Suppressor macrophage (primary cell): ENCODE data around the gene CIBAR2.

Source experiments
- DNase-seq, 4 experiments: peaks; one replicate each; pipeline ENCODE4 v3.0.0-alpha.2; 2020 to 2022

Gene CIBAR2

GRCh38 chr16:85101956-85102630, 10.2 kb downstream of the CIBAR2 start:
- DNase-seq, result peak; percentile 34 to 57 (median 44)

DNA sequence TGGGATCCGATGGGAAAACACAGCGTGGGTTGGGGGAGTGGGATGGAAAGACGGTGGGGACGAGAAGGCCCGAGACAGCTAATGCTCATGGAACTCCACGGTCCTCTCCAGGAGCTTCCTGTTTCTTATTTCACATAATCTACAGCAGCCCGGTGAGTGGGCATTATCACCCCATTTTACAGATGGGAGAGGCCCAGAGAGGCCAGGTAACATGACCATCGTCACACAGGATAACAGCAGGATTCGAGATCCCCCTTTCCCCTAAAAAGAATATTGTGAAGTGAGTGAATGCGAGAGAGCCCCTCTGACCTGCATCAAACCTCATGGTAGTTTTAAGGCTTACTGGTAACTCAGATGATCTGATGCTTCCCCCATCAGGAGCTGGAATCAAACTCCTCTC, 12.0 kb downstream of the CIBAR2 start:
- DNase-seq, result no peak

DNA sequence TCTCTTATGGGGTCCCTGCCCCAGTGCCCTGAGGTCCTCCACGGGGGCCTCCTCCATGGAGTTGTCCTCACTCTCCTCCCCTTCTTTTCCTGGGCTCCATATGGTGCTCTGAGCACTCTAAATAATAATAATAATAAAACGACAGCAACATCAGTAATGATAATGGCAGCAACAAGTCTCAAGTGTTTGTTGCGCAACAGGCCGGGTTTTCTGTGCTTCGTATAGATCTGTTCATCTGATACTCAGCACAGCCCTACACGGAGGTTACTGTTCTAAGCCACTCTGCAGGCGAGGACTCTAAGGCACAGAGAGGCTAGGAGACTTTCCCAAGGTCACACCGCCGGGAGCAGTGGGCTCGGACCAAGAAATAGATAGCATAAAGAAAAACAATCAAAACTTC, 13.7 kb downstream of the CIBAR2 start:
- peak in 1 of 4 experiments; percentile 35 for DNase-seq

DNA sequence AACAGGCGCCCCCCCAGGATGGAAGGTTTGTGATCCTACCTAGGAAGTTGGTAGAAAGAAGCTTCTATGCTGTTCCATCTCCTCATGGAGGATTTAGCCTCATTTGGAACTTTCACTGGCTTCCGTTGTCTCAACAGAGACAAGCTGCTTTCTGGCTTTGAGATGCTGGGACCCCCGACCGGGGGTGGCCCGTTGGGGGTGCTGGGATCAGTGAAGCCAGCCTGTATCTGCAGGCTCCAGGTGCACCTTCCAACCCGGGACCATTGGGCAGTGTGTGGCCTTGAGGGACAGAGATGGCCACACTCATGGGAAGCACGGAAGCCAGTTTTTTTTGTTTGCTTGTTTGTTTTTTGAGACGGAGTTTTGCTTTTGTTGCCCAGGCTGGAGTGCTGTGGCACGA, 15.4 kb downstream of the CIBAR2 start:
- no peak for DNase-seq

DNA sequence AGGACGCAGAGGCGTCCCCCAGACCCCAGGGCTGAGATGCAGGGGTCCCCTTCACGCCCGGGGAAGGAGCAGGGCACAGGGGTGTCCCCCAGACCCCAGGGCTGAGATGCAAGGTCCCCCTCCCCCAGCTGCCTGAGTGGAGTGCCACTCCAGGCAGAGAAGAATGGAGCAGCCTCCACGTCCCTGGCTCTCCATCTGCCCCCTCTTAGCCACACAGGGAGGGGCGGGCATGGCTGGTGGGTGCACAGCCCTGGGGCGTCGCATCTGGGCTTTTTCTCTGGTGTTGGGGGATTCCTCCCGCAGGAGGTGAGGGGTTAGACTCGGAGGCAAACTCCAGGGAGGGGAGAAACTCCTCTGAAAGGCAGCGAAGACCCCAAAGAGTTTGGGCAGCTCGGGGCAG, 17.5 kb downstream of the CIBAR2 start:
- no peak for DNase-seq

GRCh38 chr16:85094176-85094805, 18.0 kb downstream of the CIBAR2 start:
- no peak for DNase-seq

DNA sequence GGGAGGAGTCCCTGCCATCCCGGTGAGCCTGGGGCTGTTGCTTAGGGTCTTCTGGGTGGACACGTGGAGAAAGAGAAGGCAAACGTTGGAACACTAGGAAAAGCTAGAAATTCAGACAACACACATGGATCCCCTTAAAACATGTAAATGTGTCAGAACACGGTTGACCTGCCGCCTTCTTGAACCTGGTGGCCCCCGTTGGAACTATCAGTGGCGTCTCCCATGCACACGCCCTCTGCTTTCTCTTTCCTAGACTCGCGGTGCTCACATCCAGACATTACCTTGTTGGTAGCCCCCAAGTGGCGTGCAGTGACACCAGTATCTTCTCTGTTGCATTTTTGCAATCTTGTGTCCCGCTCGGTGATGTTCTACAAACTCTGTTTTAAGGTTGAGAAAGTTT, 18.6 kb downstream of the CIBAR2 start:
- no peak for DNase-seq

GRCh38 chr16:85092851-85093250, 19.4 kb downstream of the CIBAR2 start:
- no peak for DNase-seq

DNA sequence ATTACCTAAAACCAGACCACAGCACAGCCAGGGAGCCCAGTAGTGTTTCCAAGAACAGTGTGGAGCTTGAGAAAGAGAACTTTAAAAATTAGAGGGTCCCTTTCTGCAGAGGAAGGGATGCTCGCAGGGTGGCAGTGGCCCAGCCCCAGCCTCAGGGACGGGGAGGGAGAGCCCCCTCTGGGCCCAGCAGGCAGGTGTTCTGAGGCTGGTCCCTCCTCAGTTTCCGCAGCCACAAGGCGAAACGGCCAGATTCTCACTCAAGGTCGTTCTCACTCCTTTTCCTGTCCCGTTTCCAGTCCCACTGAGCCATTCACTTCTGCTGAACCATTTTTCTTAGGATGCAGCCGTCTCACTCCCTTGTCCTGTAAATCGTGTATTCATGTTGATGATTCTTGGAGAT, 20.0 kb downstream of the CIBAR2 start:
- no peak for DNase-seq

DNA sequence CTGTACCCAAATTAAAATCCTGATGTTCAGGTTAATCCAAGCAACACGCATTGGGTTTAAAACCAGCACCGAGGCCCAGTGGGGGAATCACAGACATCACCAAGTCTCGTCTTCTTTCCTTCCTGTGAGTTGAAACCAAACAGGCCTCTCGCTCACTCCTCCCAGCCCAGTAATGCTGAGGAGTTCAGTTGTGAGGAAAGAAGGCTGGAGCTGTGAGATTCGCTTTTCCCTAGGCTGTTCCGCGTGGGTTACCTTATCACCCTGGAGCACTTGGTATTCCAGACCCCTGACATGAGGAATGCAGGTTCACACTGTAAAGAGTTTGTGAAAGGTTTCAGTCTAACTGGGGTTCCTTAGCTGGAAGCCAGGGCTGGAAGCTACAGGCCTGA, 20.8 kb downstream of the CIBAR2 start:
- no peak for DNase-seq

GRCh38 chr16:85090873-85091521, 21.3 kb downstream of the CIBAR2 start:
- peak in 1 of 4 experiments; percentile 30 for DNase-seq

DNA sequence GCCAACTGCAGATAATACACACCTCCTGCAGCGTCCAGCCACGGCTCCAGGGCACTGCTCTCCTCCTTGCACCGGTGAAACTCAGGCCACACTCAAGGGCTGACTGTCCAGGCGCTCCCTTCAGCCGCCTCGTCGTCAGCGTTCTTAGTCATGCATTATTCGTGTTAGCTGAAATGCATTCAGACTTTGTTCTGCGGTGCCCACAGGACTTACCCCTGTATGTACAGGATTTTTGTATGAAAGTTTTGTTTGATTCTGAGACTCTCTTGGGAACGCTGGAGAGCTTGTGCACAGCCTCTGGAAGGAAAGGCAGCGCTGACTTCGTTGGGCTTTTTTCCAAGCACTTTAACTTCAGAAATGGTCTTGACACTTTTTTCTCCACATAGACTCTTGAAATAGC, 22.1 kb downstream of the CIBAR2 start:
- DNase-seq, result no peak

DNA sequence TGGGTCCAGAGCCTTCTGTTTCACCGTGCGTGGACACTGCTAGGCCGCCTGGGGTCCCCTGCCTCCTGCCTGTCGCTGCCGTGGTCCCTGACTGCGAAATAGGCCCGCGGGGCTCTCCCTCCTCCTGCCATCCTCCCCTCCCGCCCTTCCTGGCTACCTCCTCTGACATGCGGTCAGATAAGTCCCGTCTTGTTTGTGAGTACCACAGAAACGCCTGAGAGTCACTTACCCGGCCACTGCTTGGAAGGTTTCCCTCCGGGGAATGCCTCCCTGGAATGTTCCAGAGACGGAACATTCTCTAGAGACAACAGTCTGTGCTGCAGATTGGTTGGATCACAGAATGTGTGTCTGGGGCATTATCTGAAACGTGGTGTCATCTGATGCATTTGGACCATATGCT, 22.7 kb downstream of the CIBAR2 start:
- no peak for DNase-seq

GRCh38 chr16:85088570-85089199, 23.6 kb downstream of the CIBAR2 start:
- no peak for DNase-seq

- DNase-seq, result no peak
Observed at GRCh38 chr16:85087899-85088569, 24.2 kb downstream of the CIBAR2 start.

DNA sequence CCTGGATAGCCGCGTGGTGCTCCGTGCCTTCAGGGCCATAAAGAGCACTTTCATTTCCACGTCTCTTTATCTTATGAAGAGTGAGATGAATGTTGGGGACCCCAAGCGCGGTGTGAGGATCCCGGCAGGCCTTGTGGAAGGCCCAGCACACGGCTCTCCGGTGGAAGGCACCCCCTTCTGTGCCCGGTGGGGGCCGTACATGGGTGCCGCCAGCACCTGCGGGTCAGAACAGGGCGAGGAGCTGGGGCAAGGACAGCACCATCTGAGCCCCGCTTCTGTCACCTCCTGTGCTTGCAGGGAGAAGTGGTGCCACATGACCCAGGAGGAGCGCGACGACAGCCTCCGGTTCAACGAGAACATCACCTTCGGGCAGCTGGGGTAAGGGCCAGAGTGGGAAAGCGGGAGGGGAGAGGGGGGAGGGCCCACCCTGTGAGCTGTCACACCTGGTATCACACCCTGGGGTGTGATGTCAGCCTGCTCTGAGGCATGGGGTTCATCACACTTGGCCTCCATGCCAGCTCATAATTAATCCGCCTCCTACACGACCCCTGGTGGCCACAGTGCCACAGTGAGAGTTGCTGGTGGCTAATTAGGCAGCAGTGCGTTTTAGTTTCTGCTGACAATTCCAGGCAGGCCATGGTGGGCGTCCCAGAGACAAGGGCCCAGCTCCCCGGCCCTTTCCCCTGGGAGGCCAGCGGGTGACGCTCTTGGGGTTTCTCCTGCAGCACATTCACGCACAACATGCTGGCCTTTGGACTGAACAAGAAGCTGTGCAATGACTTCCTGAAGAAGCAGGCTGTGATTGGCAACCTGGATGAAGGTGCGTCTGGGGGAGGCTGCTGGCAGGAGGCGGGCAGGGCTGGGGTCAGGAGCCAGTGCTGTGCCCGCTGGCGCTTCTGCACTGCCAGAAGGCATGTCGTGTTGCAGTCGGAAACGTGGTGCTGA, 25.7 kb downstream of the CIBAR2 start:
- peak; percentile 84 to 87 (median 86) for DNase-seq

DNA sequence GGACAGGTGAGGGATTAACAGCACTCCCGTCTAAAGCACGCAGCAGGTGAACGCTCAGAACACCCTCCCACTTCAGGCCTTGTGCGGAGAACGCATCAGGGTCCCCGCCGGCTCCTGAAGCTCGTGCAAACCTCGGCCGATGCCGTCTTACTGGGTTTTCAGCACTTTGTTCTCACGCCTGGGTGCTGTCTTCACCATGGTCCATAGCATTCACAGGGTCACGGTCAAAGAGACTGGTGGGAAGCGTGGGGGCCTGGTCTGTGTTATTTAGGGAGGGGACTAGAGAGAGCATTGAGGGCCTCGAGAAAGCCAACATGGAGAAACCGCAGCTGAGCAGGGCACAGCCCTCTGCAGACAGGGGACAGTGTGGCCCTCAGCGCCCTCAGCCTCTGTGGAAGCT, 26.6 kb downstream of the CIBAR2 start:
- DNase-seq, result no peak

- no peak for DNase-seq
Observed at GRCh38 chr16:85084841-85085510, 27.3 kb downstream of the CIBAR2 start.

DNA sequence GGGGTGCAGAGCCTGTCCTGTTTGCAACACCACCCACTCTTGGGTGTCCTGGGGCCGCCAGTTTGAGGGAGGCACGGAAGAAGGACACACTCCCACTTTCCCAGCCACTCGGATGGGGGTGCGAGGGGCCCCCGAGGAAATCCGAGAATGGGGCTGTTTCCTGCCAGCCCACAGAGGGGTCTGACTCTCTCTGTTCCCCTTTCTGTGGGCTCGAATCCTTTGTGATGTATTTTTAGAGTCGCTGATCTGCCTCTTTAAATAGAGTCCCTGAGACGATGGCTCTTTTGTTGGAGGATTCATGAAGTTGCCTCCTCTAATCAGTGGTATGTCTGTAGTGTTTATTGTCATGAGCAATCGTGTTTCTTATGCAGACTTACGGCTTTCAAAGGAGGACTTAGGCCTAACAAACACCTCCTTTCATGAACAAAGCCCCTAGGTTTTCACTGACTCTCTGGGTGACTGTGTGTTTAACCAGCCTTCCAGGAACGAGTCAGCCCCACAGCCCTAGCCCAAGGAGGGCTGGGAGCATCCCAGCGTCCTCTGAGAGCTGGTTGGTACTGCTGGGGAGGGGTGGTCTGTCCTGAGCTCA, 29.1 kb downstream of the CIBAR2 start:
- peak; percentile 27 to 52 (median 43) for DNase-seq

GRCh38 chr16:85082173-85083050, 29.9 kb downstream of the CIBAR2 start:
- no peak for DNase-seq
